SK-N-SH (cell line): ENCODE data around the gene HNRNPUL1. TPM values are rescaled to one million over a fixed set of nuclear protein-coding genes. Genes with fewer than 3 reads are reported as not detected.

ENCODE experiments used
- CTCF ChIA-PET: fragments of 300-600, 350-600 bp; formaldehyde crosslinking; extraction: SDS; loops from one replicate; lab custom pipeline; 2021; lab: Yijun Ruan, JAX
- POLR2A ChIA-PET: fragments of 350-600 bp; sonication (Branson Sonifier 250); formaldehyde crosslinking; extraction: SDS; loops from one replicate; lab custom pipeline; 2020; ENCODE audit warnings: antibody characterized with exemption, inconsistent platforms; lab: Yijun Ruan, JAX
- DNase-seq: peaks from one replicate; pipeline ENCODE4 v3.0.0; 2012
- H2AFZ ChIP-seq: fragments of 200-600 bp; sonication (generic); 2 replicates; pipeline ENCODE4 v1.8.1; 2016; ENCODE audit warnings: antibody characterized with exemption, mild to moderate bottlenecking, low read depth
- H3F3A ChIP-seq: fragments of 200-600 bp; sonication (generic); replicated peaks from 2 replicates; pipeline ENCODE3; 2016; ENCODE audit warnings: antibody characterized with exemption, mild to moderate bottlenecking; ENCODE audit not compliant: insufficient read depth
- H3K27ac ChIP-seq, 2 experiments: fragments of 200-500 bp in 1 of 2; fragments of 200-600 bp in 1 of 2; sonication (Bioruptor generic) in 1 of 2; sonication (generic), shearing (Covaris generic) in 1 of 2; 2 replicates each; pipeline versions ENCODE4 v1.5.1 to v1.6.1; 2014 to 2016; ENCODE audit warnings: low read depth in 2 of 2, inconsistent platforms in 1 of 2, low read length in 1 of 2, mild to moderate bottlenecking in 1 of 2, mixed read lengths in 1 of 2
- H3K27me3 ChIP-seq: fragments of 200-600 bp; sonication (generic), shearing (Covaris generic); 2 replicates; pipeline ENCODE4 v1.6.1; 2016; ENCODE audit warnings: mixed run types; ENCODE audit not compliant: insufficient read depth
- H3K36me3 ChIP-seq, 2 experiments: fragments of 200-500 bp in 1 of 2; fragments of 200-600 bp in 1 of 2; sonication (Bioruptor generic) in 1 of 2; sonication (generic) in 1 of 2; replicated peaks in 1 of 2; 2 replicates each; pipeline versions ENCODE3 to v1.5.1; 2014 to 2016; ENCODE audit warnings: low read length in 1 of 2, mild to moderate bottlenecking in 1 of 2; ENCODE audit not compliant: insufficient read depth in 2 of 2, control insufficient read depth in 1 of 2
- H3K4me1 ChIP-seq, 2 experiments: fragments of 200-500 bp in 1 of 2; fragments of 200-600 bp in 1 of 2; sonication (Bioruptor generic) in 1 of 2; sonication (generic), shearing (Covaris generic) in 1 of 2; 2 replicates each; pipeline versions ENCODE4 v1.5.1 to v1.6.1; 2014 to 2016; ENCODE audit warnings: low read depth in 1 of 2, low read length in 1 of 2, mixed run types in 1 of 2; ENCODE audit not compliant: insufficient read depth in 2 of 2, control insufficient read depth in 1 of 2
- H3K4me2 ChIP-seq: fragments of 200-600 bp; sonication (generic), shearing (Covaris generic); 2 replicates; pipeline ENCODE4 v1.6.1; 2017; ENCODE audit warnings: mixed run types
- H3K4me3 ChIP-seq, 2 experiments: fragments of 200-500 bp in 1 of 2; fragments of 200-600 bp in 1 of 2; sonication (Bioruptor generic) in 1 of 2; sonication (generic), shearing (Covaris generic) in 1 of 2; 2 replicates each; pipeline versions ENCODE4 v1.5.1 to v1.8.1; 2014 to 2016; ENCODE audit warnings: low read depth in 2 of 2, inconsistent platforms in 1 of 2, low read length in 1 of 2, mild to moderate bottlenecking in 1 of 2, mixed read lengths in 1 of 2, moderate library complexity in 1 of 2
- H3K79me2 ChIP-seq: fragments of 200-600 bp; sonication (generic); 2 replicates; pipeline ENCODE4 v1.8.1; 2017; ENCODE audit warnings: mild to moderate bottlenecking; ENCODE audit not compliant: insufficient read depth
- H3K9ac ChIP-seq: fragments of 200-600 bp; sonication (generic); 2 replicates; pipeline ENCODE4 v1.6.1; 2017; ENCODE audit warnings: mixed run types
- H3K9me2 ChIP-seq: fragments of 200-600 bp; sonication (generic); 2 replicates; pipeline ENCODE4 v1.6.1; 2017; ENCODE audit warnings: mixed run types
- H3K9me3 ChIP-seq: fragments of 200-600 bp; sonication (generic); 2 replicates; pipeline ENCODE4 v1.6.1; 2017; ENCODE audit warnings: mixed run types, mild to moderate bottlenecking, moderate library complexity
- H4K20me1 ChIP-seq: fragments of 200-600 bp; sonication (generic); 2 replicates; pipeline ENCODE4 v1.6.1; 2017; ENCODE audit warnings: mild to moderate bottlenecking, mixed run types; ENCODE audit not compliant: insufficient read depth
- CHD2 ChIP-seq: fragments of 150-350 bp; IDR thresholded peaks from 2 replicates; pipeline ENCODE4 v1.6.1; 2018; ENCODE audit warnings: low read length; ENCODE audit not compliant: partially characterized antibody
- CTCF ChIP-seq: fragments of 200-600 bp; sonication (generic); IDR thresholded peaks from 2 replicates; pipeline ENCODE4 v1.6.1; 2017; ENCODE audit warnings: antibody characterized with exemption, mild to moderate bottlenecking, moderate library complexity
- MAX ChIP-seq: IDR thresholded peaks from 2 replicates; pipeline ENCODE4 v1.4.0; 2012; ENCODE audit warnings: low read depth
- MEF2A ChIP-seq: IDR thresholded peaks from 2 replicates; pipeline ENCODE4 v1.4.0; 2012; ENCODE audit warnings: low read depth, borderline replicate concordance
- MXI1 ChIP-seq: IDR thresholded peaks from 2 replicates; pipeline ENCODE4 v1.6.1; 2012; ENCODE audit warnings: mild to moderate bottlenecking, low read depth, low read length, improper control_type of control experiment
- NFIC ChIP-seq: IDR thresholded peaks from 2 replicates; pipeline ENCODE4 v1.4.0; 2012; ENCODE audit warnings: borderline replicate concordance
- PBX3 ChIP-seq: IDR thresholded peaks from 2 replicates; pipeline ENCODE4; 2012
- POLR2AphosphoS5 ChIP-seq: IDR thresholded peaks from 2 replicates; pipeline ENCODE4 v1.6.1; 2012; ENCODE audit warnings: low read depth, low read length
- RAD21 ChIP-seq: IDR thresholded peaks from 2 replicates; pipeline ENCODE4 v1.6.1; 2012; ENCODE audit warnings: mild to moderate bottlenecking, low read length
- REST ChIP-seq: IDR thresholded peaks from 2 replicates; pipeline ENCODE4 v1.6.1; 2012; ENCODE audit warnings: mild to moderate bottlenecking, low read depth, low read length, moderate library complexity
- RFX5 ChIP-seq: IDR thresholded peaks from 2 replicates; pipeline ENCODE4 v1.6.1; 2012; ENCODE audit warnings: mild to moderate bottlenecking, improper control_type of control experiment, low read length
- RXRA ChIP-seq: IDR thresholded peaks from 2 replicates; pipeline ENCODE4 v1.4.0; 2012; ENCODE audit warnings: low read depth, mild to moderate bottlenecking, borderline replicate concordance
- SIN3A ChIP-seq: IDR thresholded peaks from 2 replicates; pipeline ENCODE4 v1.6.1; 2012; ENCODE audit warnings: low read depth, mild to moderate bottlenecking, low read length, moderate library complexity, borderline replicate concordance
- SMC3 ChIP-seq: IDR thresholded peaks from 2 replicates; pipeline ENCODE4 v1.6.1; 2012; ENCODE audit warnings: low read depth, low read length, improper control_type of control experiment
- TAF1 ChIP-seq: IDR thresholded peaks from 2 replicates; pipeline ENCODE4 v1.6.1; 2012; ENCODE audit warnings: low read depth, mild to moderate bottlenecking, low read length, moderate library complexity, borderline replicate concordance
- TCF12 ChIP-seq: IDR thresholded peaks from 2 replicates; pipeline ENCODE4 v1.4.0; 2012
- TEAD4 ChIP-seq: IDR thresholded peaks from 2 replicates; pipeline ENCODE4 v1.4.0; 2012; ENCODE audit warnings: mild to moderate bottlenecking, borderline replicate concordance; ENCODE audit not compliant: insufficient read depth
- USF1 ChIP-seq: IDR thresholded peaks from 2 replicates; pipeline ENCODE4 v1.4.0; 2012; ENCODE audit warnings: low read depth, borderline replicate concordance
- ZBTB33 ChIP-seq: IDR thresholded peaks from 2 replicates; pipeline ENCODE4 v1.4.0; 2012; ENCODE audit warnings: low read depth, borderline replicate concordance
- WGBS: methylation state at CpG from one replicate; pipeline ENCODE4 v1.1.6; 2017; ENCODE audit warnings: low lambda C conversion rate; 5-methylcytosine and 5-hydroxymethylcytosine counted together
- polyA plus RNA-seq, 3 experiments: library from polyadenylated mRNA; depleted of rRNA; stranded (reverse); fragments of >200 nt; gene quantifications; 2 replicates each; pipeline ENCODE4 v1.2.3, GENCODE V29; 2012

The HNRNPUL1 gene
- polyA plus RNA-seq, 1 of the 3 experiments (the other 2 are of a cell fraction): 41.5 TPM

- WGBS: under 1% methylated on average over 38 of the region's 78 CpGs
- POLR2A ChIA-PET: interaction anchor here (1.6 kb wide), 1 partner anchor 10 kb away, joined by 4 read pairs; the partner anchor contains the start of gene B9D2
- peak; percentile 96 for DNase-seq
Measured at GRCh38 chr19:41353466-41354342, 89.5 kb downstream of the HNRNPUL1 start, which contains the start of gene TGFB1. TGFB1 (minus strand) TSS chr19:41353922; CDS start chr19:41353044, 878 bp downstream.

More at GRCh38 chr19:41353466-41354342, 89.5 kb downstream of the HNRNPUL1 start, which contains the start of gene TGFB1:
- peaks cover 49% of the 10 kb centered on the region for H3K79me2 ChIP-seq
- no peaks in the 10 kb centered on the region for H3K27me3 ChIP-seq
- no peaks in the 10 kb centered on the region for H3K9me3 ChIP-seq
- no peaks in the 10 kb centered on the region for H3K9me2 ChIP-seq
- H3F3A ChIP-seq: peaks cover 9% of the 10 kb centered on the region
- H3K4me2 ChIP-seq: peak within 1 kb of the TSS; percentile 99
- CTCF ChIA-PET: interaction anchor here (0.6 to 3.6 kb wide), 16 partner anchors 9 to 151 kb away, joined by 3 to 29 read pairs (median 6); partner anchors contain the start of gene B9D2
- H3K4me3 ChIP-seq: peak within 1 kb of the TSS; percentile 65 to 99
- H3K27ac ChIP-seq: peak within 1 kb of the TSS; percentile 11 to 79
- H2AFZ ChIP-seq: no peak within 1 kb of the TSS
- H4K20me1 ChIP-seq: peaks cover 45% of the 10 kb centered on the region
- H3K9ac ChIP-seq: peak within 1 kb of the TSS; percentile 92
- TF ChIP-seq POLR2AphosphoS5 (peak; percentile 59; the same call in 1 of the 2 replicates), TCF12 (peak; percentile 36; the same call in 1 of the 2 replicates), PBX3 (peak; percentile 12; the same call in 1 of the 2 replicates), TEAD4 (no peak), MXI1 (no peak), RAD21 (peak; percentile 52), ZBTB33 (peak; percentile 91), CHD2 (peak; percentile 84), MEF2A (no peak), SIN3A (peak; percentile 43; the same call in 1 of the 2 replicates), REST (0 out of 2 replicates have a peak, but pooled peaks have one; percentile 1), RFX5 (no peak), TAF1 (peak; percentile 40), RXRA (no peak), SMC3 (peak; percentile 57), USF1 (no peak), NFIC (peak; percentile 14; the same call in 1 of the 2 replicates), CTCF (peak; percentile 88), MAX (peak; percentile 13; the same call in 1 of the 2 replicates)
- peaks cover 0 to 34% of the 10 kb centered on the region in 2 experiments; a peak in 2 of 4 replicates for H3K4me1 ChIP-seq
- peaks cover 0 to 13% of the 10 kb centered on the region in 2 experiments for H3K36me3 ChIP-seq
